ENCODE results near the gene LIMCH1. TPM values are rescaled to one million over a fixed set of nuclear protein-coding genes. Genes with fewer than 3 reads are reported as not detected.

The LIMCH1 gene
- total RNA-seq, 6 experiments from 2014 or later, result 14.4 to 236 (median 205) TPM

GRCh38 chr4:41745292-41746024 is 207.5 kb downstream of the LIMCH1 start:
- Mint-ChIP-seq H3K36me3 (ENCODE audit: low read depth) (peaks cover 12% of the 10 kb centered on the region), H3K4me1 (ENCODE audit: low read depth) (peaks cover 5% of the 10 kb centered on the region; the same call in 1 of the 2 replicates), H3K9me3 (peaks cover 4% of the 10 kb centered on the region; the same call in 1 of the 2 replicates), H3K27me3 (ENCODE audit: insufficient read depth) (peaks cover 75% of the 10 kb centered on the region), H3K4me3 (no peak overlapping the region), H3K27ac (no peak overlapping the region)
- no peak for DNase-seq
- no peak for TF ChIP-seq CTCF (IDR thresholded peaks at IDR 0.05)

- no peak overlapping the region for H3K4me3 Mint-ChIP-seq
- H3K9me3 Mint-ChIP-seq, result peaks cover 4% of the 10 kb centered on the region; the same call in 1 of the 2 replicates
- H3K27ac Mint-ChIP-seq, result no peak overlapping the region
- H3K27me3 Mint-ChIP-seq (ENCODE audit: insufficient read depth), result peaks cover 79% of the 10 kb centered on the region
- H3K36me3 Mint-ChIP-seq (ENCODE audit: low read depth), result peaks cover 12% of the 10 kb centered on the region
- TF ChIP-seq CTCF (IDR thresholded peaks at IDR 0.05), result no peak
- peaks cover 5% of the 10 kb centered on the region; the same call in 1 of the 2 replicates for H3K4me1 Mint-ChIP-seq (ENCODE audit: low read depth)
- DNase-seq, result no peak
Observed at GRCh38 chr4:41746025-41746439, 208.1 kb downstream of the LIMCH1 start.

- peaks cover 4% of the 10 kb centered on the region; the same call in 1 of the 2 replicates for H3K9me3 Mint-ChIP-seq
Observed at GRCh38 chr4:41746440-41747229, 208.7 kb downstream of the LIMCH1 start.

GRCh38 chr4:41747230-41748055 is 209.5 kb downstream of the LIMCH1 start:
- Mint-ChIP-seq H3K9me3 (peaks cover 4% of the 10 kb centered on the region; the same call in 1 of the 2 replicates), H3K4me3 (no peak overlapping the region), H3K27ac (no peak overlapping the region), H3K36me3 (ENCODE audit: low read depth) (peaks cover 12% of the 10 kb centered on the region), H3K4me1 (ENCODE audit: low read depth) (peaks cover 5% of the 10 kb centered on the region; the same call in 1 of the 2 replicates), H3K27me3 (ENCODE audit: insufficient read depth) (peaks cover 88% of the 10 kb centered on the region)
- TF ChIP-seq CTCF (IDR thresholded peaks at IDR 0.05), result no peak
- no peak for DNase-seq

More at GRCh38 chr4:41746440-41747229, 208.7 kb downstream of the LIMCH1 start:
- H3K4me3 Mint-ChIP-seq, result no peak overlapping the region
- peaks cover 5% of the 10 kb centered on the region; the same call in 1 of the 2 replicates for H3K4me1 Mint-ChIP-seq (ENCODE audit: low read depth)
- no peak overlapping the region for H3K27ac Mint-ChIP-seq
- no peak for TF ChIP-seq CTCF (IDR thresholded peaks at IDR 0.05)
- peaks cover 84% of the 10 kb centered on the region for H3K27me3 Mint-ChIP-seq (ENCODE audit: insufficient read depth)
- peaks cover 12% of the 10 kb centered on the region for H3K36me3 Mint-ChIP-seq (ENCODE audit: low read depth)
- no peak for DNase-seq

- no peak for TF ChIP-seq CTCF (IDR thresholded peaks at IDR 0.05)
- DNase-seq, result no peak
- Mint-ChIP-seq H3K4me1 (ENCODE audit: low read depth) (peaks cover 5% of the 10 kb centered on the region; the same call in 1 of the 2 replicates), H3K4me3 (no peak overlapping the region), H3K9me3 (peaks cover 4% of the 10 kb centered on the region; the same call in 1 of the 2 replicates), H3K36me3 (ENCODE audit: low read depth) (peaks cover 12% of the 10 kb centered on the region), H3K27me3 (ENCODE audit: insufficient read depth) (peaks cover 85% of the 10 kb centered on the region), H3K27ac (no peak overlapping the region)
Observed at GRCh38 chr4:41748074-41748570, 210.2 kb downstream of the LIMCH1 start.
